Measurements from ENCODE around the gene AKR1C4.

DNA sequence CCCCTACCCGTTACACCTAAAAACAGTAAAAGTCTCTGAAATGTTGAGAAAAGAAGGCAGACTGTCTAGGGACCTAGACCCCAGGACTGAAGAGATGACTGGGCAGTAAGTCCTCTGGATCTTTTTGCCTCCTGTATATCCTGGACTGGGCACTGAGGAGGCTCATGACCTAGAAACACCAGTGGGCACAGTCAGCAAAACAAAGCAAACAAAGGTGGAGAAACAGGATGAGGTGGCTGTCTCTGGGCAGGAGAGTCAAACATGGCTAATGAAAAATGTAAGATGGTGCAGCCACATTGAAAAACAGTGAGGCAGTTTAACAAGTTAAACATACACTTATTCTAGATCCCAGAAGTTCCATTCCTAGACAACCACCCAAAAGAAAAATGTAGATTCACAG, 45.9 kb downstream of the AKR1C4 start:
- TF ChIP-seq, protein P1, sequence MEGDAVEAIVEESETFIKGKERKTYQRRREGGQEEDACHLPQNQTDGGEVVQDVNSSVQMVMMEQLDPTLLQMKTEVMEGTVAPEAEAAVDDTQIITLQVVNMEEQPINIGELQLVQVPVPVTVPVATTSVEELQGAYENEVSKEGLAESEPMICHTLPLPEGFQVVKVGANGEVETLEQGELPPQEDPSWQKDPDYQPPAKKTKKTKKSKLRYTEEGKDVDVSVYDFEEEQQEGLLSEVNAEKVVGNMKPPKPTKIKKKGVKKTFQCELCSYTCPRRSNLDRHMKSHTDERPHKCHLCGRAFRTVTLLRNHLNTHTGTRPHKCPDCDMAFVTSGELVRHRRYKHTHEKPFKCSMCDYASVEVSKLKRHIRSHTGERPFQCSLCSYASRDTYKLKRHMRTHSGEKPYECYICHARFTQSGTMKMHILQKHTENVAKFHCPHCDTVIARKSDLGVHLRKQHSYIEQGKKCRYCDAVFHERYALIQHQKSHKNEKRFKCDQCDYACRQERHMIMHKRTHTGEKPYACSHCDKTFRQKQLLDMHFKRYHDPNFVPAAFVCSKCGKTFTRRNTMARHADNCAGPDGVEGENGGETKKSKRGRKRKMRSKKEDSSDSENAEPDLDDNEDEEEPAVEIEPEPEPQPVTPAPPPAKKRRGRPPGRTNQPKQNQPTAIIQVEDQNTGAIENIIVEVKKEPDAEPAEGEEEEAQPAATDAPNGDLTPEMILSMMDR (IDR thresholded peaks at IDR 0.05; ENCODE audit: poor library complexity): no peak
- TF ChIP-seq EZH2phosphoT487 (IDR thresholded peaks at IDR 0.05; ENCODE audit: low read depth, severe bottlenecking, unreplicated experiment): no peak

Measured in hepatocyte (in vitro differentiated cells).